ENCODE results near the gene DNAJB6.

Gene DNAJB6

DNA sequence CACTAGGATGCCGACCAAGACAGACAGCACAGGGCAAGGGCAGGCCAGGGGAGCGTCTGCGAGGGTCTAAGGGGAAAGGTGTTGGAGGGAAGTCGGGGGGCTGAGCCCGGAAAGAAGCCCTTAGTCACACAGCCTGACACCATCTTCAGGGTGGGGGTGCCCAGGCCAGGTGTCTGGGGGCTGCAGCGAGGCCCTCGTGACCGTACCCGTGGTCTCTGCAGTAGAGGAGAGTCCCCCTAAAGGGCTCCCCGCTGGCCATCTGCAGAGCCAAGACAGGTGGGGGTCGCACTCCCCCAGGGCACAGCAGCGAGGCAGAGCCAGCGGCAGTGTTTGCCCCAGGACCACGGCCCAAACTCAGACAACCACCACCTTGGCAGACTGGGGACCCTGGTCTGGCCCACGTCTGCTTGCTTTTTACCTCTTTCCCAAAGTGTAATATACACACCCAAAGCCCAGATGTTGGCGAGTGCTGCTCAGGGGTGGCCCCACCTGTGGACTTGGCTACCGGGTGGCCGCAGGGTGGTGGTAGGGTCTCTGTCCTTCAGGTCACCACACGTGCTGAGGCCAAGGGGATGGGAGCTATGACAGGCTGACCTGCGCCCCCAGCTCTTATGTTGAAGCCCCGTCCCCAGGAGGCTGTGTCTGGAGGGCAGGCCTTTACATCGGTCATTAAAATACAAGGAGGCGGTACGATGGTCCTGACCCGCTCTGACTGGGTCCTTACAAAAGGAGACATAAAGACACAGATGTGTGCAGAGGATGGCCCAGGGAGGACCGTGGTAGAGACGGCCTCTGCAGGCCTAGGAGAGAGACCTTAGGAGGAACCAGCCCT lies 107.4 kb downstream of the DNAJB6 start:
- TF ChIP-seq, protein P1, sequence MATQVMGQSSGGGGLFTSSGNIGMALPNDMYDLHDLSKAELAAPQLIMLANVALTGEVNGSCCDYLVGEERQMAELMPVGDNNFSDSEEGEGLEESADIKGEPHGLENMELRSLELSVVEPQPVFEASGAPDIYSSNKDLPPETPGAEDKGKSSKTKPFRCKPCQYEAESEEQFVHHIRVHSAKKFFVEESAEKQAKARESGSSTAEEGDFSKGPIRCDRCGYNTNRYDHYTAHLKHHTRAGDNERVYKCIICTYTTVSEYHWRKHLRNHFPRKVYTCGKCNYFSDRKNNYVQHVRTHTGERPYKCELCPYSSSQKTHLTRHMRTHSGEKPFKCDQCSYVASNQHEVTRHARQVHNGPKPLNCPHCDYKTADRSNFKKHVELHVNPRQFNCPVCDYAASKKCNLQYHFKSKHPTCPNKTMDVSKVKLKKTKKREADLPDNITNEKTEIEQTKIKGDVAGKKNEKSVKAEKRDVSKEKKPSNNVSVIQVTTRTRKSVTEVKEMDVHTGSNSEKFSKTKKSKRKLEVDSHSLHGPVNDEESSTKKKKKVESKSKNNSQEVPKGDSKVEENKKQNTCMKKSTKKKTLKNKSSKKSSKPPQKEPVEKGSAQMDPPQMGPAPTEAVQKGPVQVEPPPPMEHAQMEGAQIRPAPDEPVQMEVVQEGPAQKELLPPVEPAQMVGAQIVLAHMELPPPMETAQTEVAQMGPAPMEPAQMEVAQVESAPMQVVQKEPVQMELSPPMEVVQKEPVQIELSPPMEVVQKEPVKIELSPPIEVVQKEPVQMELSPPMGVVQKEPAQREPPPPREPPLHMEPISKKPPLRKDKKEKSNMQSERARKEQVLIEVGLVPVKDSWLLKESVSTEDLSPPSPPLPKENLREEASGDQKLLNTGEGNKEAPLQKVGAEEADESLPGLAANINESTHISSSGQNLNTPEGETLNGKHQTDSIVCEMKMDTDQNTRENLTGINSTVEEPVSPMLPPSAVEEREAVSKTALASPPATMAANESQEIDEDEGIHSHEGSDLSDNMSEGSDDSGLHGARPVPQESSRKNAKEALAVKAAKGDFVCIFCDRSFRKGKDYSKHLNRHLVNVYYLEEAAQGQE (IDR thresholded peaks at IDR 0.05; ENCODE audit: insufficient read depth in 1 of 2, low read depth in 2 of 2, low read length in 2 of 2), result no peak
- TF ChIP-seq TAF1 (IDR thresholded peaks at IDR 0.05; ENCODE audit: borderline replicate concordance, insufficient read depth, low read length), result no peak
- no peak for TF ChIP-seq SIN3A (IDR thresholded peaks at IDR 0.05; ENCODE audit: borderline replicate concordance, insufficient read depth, low read length)
- no peak for TF ChIP-seq POLR2AphosphoS5 (IDR thresholded peaks at IDR 0.05; ENCODE audit: low read depth, low read length)

DNA sequence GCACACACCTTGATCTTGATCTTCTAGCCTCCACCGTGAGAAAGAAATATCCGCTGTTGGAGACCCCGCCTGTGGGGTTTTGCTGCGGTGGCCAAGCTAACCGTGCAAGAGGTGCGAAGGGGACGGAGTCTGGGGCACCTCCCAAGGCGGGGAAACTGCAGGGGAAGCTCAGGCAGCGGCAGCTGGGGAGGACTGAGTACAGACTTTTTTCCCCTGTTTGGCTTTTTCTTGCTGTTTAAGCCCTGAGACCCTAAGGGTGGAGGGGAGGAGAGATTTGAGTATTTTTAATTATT lies 108.0 kb downstream of the DNAJB6 start:
- TF ChIP-seq FOXP2 (optimal IDR thresholded peaks at IDR 0.05; ENCODE audit: borderline replicate concordance, extremely low read depth, extremely low read length, insufficient read depth) (no peak), TAF1 (IDR thresholded peaks at IDR 0.05; ENCODE audit: borderline replicate concordance, insufficient read depth, low read length) (no peak)

DNA sequence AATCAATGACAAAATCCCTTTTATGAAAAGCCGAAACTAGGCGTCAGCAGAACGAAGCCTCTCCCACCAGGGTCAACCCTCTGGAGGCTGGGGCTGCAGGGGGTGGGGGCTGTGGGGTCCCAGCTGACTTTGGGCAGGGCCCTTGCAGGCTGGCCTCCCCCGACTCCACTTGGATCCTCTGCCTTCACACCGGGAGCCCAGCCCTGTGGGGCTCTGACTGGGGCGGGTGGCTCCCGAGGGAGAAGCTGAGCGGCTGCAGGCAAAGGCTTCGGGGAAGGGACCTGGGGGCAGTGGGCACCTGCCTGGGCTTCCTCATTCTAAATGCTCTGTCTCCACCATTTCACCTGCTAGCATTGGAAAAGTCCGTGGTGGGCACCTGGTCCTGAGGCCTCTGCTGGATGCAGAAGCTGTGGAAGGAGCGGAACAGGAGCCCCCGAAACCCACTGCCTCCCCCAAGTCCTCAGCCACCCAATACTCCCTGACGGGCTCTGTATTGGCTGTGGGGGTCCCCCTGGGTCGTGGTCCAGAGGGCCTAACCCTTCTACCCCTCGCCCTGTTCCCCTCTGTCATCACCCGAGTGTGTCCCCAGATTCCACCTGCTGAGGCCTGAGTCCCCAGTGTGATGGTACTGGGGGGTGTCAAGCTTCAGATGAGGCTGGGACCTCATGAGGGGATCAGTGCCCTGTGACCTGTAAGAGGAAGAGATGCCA lies 108.6 kb downstream of the DNAJB6 start:
- TF ChIP-seq FOXP2 (optimal IDR thresholded peaks at IDR 0.05; ENCODE audit: borderline replicate concordance, extremely low read depth, extremely low read length, insufficient read depth) (no peak), POLR2AphosphoS5 (IDR thresholded peaks at IDR 0.05; ENCODE audit: low read depth, low read length) (no peak), TAF1 (IDR thresholded peaks at IDR 0.05; ENCODE audit: borderline replicate concordance, insufficient read depth, low read length) (no peak), SIN3A (IDR thresholded peaks at IDR 0.05; ENCODE audit: borderline replicate concordance, insufficient read depth, low read length) (no peak)
- TF ChIP-seq, protein P1 (IDR thresholded peaks at IDR 0.05; ENCODE audit: insufficient read depth in 1 of 2, low read depth in 2 of 2, low read length in 2 of 2), result no peak

DNA sequence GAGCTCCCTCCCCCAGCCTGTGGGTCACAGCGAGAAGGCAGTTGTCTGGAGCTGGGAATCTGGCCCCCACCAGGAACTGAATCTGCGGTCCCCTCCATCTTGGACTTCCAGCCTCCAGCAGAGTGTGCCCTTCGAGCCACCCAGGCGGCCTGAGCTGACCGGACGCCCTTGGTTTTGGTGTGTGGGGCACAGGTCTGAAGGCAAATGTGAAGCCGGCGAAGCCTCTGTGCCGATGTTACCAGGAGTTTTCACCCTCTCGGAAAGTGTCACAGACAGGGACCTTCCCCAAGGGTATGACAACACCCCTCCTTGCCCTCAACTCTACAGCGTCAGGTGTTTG lies 109.1 kb downstream of the DNAJB6 start:
- TF ChIP-seq FOXP2 (optimal IDR thresholded peaks at IDR 0.05; ENCODE audit: borderline replicate concordance, extremely low read depth, extremely low read length, insufficient read depth) (no peak), POLR2AphosphoS5 (IDR thresholded peaks at IDR 0.05; ENCODE audit: low read depth, low read length) (no peak), SIN3A (IDR thresholded peaks at IDR 0.05; ENCODE audit: borderline replicate concordance, insufficient read depth, low read length) (no peak), TAF1 (IDR thresholded peaks at IDR 0.05; ENCODE audit: borderline replicate concordance, insufficient read depth, low read length) (no peak)
- TF ChIP-seq, protein P1 (IDR thresholded peaks at IDR 0.05; ENCODE audit: insufficient read depth in 1 of 2, low read depth in 2 of 2, low read length in 2 of 2), result no peak

DNA sequence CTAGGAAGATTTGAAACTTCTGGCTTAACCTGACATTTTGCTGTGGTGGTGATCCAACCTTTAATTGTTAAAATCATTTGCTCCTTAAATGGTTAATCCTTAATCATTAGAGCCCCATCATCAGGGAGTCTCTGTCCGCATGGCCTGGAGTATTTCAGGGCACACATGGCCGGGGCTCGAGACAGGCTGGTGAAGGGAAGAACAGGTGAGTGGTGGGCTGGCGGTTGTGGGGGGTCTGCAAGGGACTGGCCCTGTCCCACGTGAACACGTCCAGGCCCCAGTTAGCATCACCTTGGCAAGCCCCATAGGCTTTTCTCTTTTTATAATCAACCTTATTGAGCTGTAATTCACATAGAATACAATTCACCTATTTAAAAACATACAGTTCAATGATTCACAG lies 109.5 kb downstream of the DNAJB6 start:
- TF ChIP-seq FOXP2 (optimal IDR thresholded peaks at IDR 0.05; ENCODE audit: borderline replicate concordance, extremely low read depth, extremely low read length, insufficient read depth) (no peak), POLR2AphosphoS5 (IDR thresholded peaks at IDR 0.05; ENCODE audit: low read depth, low read length) (no peak), SIN3A (IDR thresholded peaks at IDR 0.05; ENCODE audit: borderline replicate concordance, insufficient read depth, low read length) (no peak), TAF1 (IDR thresholded peaks at IDR 0.05; ENCODE audit: borderline replicate concordance, insufficient read depth, low read length) (no peak)
- TF ChIP-seq, protein P1 (IDR thresholded peaks at IDR 0.05; ENCODE audit: insufficient read depth in 1 of 2, low read depth in 2 of 2, low read length in 2 of 2), result no peak
